Ovary (tissue), 9 donors: ENCODE results near the gene CCDC71. TPM values are rescaled to one million over a fixed set of nuclear protein-coding genes. Genes with fewer than 3 reads are reported as not detected.

Experiments used
- DNase-seq, 5 donors: peaks; one replicate each; pipeline ENCODE4 v3.0.0-alpha.2; 2019 to 2020
- H3K27ac ChIP-seq, 2 donors: fragments of 200-600 bp; one replicate each; pipeline versions ENCODE4 v1.5.1 to v1.8.0; 2019 to 2022
- H3K27me3 ChIP-seq: fragments of 200-600 bp; one replicate; pipeline ENCODE4 v1.8.0; 2022
- H3K36me3 ChIP-seq: fragments of 200-600 bp; sonication (generic); one replicate; pipeline ENCODE4 v1.5.1; 2019
- H3K4me1 ChIP-seq: one replicate; pipeline ENCODE4 v1.8.1; 2013; ENCODE audit warnings: mild to moderate bottlenecking, moderate library complexity; ENCODE audit not compliant: insufficient read depth
- H3K4me3 ChIP-seq: fragments of 200-600 bp; sonication (generic); one replicate; pipeline ENCODE4 v1.5.1; 2017
- H3K9me3 ChIP-seq, 2 donors: fragments of 200-600 bp in 1 of 2; sonication (generic) in 1 of 2; one replicate each; pipeline versions ENCODE4 v1.5.1 to v1.8.1; 2013 to 2019; ENCODE audit warnings: mild to moderate bottlenecking in 1 of 2, moderate library complexity in 1 of 2
- CTCF ChIP-seq, 3 donors: fragments of 450-650 bp in 2 of 3; fragments of 200-600 bp in 1 of 3; IDR thresholded peaks; one replicate each; pipeline versions ENCODE4 v1.5.1 to v1.8.0; 2016 to 2022; ENCODE audit warnings: antibody characterized with exemption in 3 of 3, mild to moderate bottlenecking in 1 of 3
- EP300 ChIP-seq: sonication (generic); formaldehyde crosslinking; IDR thresholded peaks from one replicate; pipeline ENCODE4 v1.6.1; 2017; ENCODE audit warnings: antibody characterized with exemption
- POLR2A ChIP-seq: fragments of 450-650 bp; IDR thresholded peaks from one replicate; pipeline ENCODE4 v1.6.1; 2017; ENCODE audit warnings: antibody characterized with exemption, mild to moderate bottlenecking, moderate library complexity
- WGBS, 3 donors: extraction: QIAGEN DNeasy Blood & Tissue Kit in 1 of 3; methylation state at CpG; one replicate each; pipeline versions ENCODE4 v1.1.5 to v1.1.7; 2013 to 2017; 5-methylcytosine and 5-hydroxymethylcytosine counted together
- intact Hi-C, 4 donors: fragments of 100-400 bp; cut with DNase I; formaldehyde crosslinking; loops; one replicate each; pipeline versions ENCODE4 v1.11.0 to v1.15.1; 2022 to 2023
- polyA plus RNA-seq, 2 donors: library from polyadenylated mRNA; stranded (reverse); fragments of 200-250 nt in 1 of 2; fragments of 350-450 nt in 1 of 2; fragmentation: Illumina TruSeq in 1 of 2; extraction: RNeasy Lipid Tissue Mini Kit (QIAGEN cat#74804) in 1 of 2; gene quantifications; one replicate each; pipeline ENCODE4 v1.2.3, GENCODE V29; 2013 to 2014
- total RNA-seq, 7 donors: library from RNA; depleted of rRNA in 2 of 7; stranded (reverse); fragments of >200 nt in 2 of 7; fragmentation: NEBNext Ultra II Directional in 3 of 7; extraction: Animal tissue kit (Norgen Biotek cat#: 25700) in 3 of 7; gene quantifications; one replicate each; pipeline versions ENCODE4 v1.1.0 to v1.2.4, GENCODE V29; 2016 to 2023
- donor health status: DM: no; HTN: no; CAD: no; lungs with moderate emphysema.
- donor health status: DM: no; HTN: no; CAD: no.
- donor health status: Bipolar disorder and iron deficiency.
- donor health status: DM: yes; HTN: yes; CAD: no.
- donor health status: DM: no; HTN: no; CAD: no.
- donor health status: DM: yes; HTN: yes; CAD: no.

CCDC71 gene
- total and polyA plus RNA-seq, 9 donors = 6.9 to 39.0 (median 30.9) TPM

DNA sequence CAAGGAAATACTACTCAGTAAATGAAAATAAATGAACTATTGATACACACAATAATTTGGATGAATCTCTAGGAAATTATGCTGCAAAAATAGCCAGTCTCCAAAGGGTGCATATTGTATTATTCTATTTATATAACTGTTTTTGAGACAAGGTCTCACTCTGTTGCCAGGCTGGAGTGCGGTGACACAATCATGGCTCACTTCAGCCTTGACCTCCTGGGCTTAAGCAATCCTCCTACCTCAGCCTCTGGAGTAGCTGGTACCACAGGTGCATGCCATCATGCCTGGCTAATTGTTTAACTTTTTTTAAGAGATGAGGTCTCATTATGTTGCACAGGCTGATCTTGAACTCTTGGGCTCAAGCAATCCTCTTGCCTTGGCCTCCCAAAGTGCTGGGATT is 17.7 kb upstream of the CCDC71 start:
- Histone ChIP-seq H3K4me1 (peaks cover 3% of the 10 kb centered on the region), H3K36me3 (no peaks in the 10 kb centered on the region), H3K27ac (no peak overlapping the region), H3K4me3 (no peak overlapping the region), H3K9me3 (no peaks in the 10 kb centered on the region), H3K27me3 (no peaks in the 10 kb centered on the region)
- no peak for DNase-seq
- intact Hi-C loops = no loop called here
- TF ChIP-seq CTCF (IDR thresholded peaks at IDR 0.05) = no peak
- TF ChIP-seq POLR2A = no peak
- no peak for TF ChIP-seq EP300
- 3 to 35% (median 7%) methylated on average over 1 of the region's 1 CpG for WGBS, 3 donors

GRCh38 chr3:49182682-49183081 is 16.6 kb upstream of the CCDC71 start:
- no peaks in the 10 kb centered on the region for H3K27me3 ChIP-seq
- H3K36me3 ChIP-seq = no peaks in the 10 kb centered on the region
- no peak overlapping the region for H3K4me3 ChIP-seq
- H3K4me1 ChIP-seq = peaks cover 3% of the 10 kb centered on the region
- DNase-seq = no peak
- H3K9me3 ChIP-seq = no peaks in the 10 kb centered on the region
- H3K27ac ChIP-seq = no peak overlapping the region
- no peak for TF ChIP-seq POLR2A
- TF ChIP-seq EP300 = no peak
- TF ChIP-seq CTCF (IDR thresholded peaks at IDR 0.05) = no peak
- 89 to 93% (median 93%) methylated on average over 23 to 24 of the region's 24 CpGs for WGBS, 3 donors
- intact Hi-C loops = no loop called here

- no peak overlapping the region for H3K4me3 ChIP-seq
- no peak for DNase-seq
- no peaks in the 10 kb centered on the region for H3K9me3 ChIP-seq
- no peak for TF ChIP-seq EP300
- no peaks in the 10 kb centered on the region for H3K27me3 ChIP-seq
- H3K4me1 ChIP-seq = peaks cover 3% of the 10 kb centered on the region
- WGBS, 3 donors = 65 to 79% (median 74%) methylated on average over 6 of the region's 6 CpGs
- intact Hi-C loops = no loop called here
- no peaks in the 10 kb centered on the region for H3K36me3 ChIP-seq
- H3K27ac ChIP-seq = no peak overlapping the region
Observed at GRCh38 chr3:49181351-49181750, 15.2 kb upstream of the CCDC71 start.

- Histone ChIP-seq H3K36me3 (no peaks in the 10 kb centered on the region), H3K4me3 (no peak overlapping the region), H3K27me3 (no peaks in the 10 kb centered on the region), H3K9me3 (no peaks in the 10 kb centered on the region), H3K27ac (no peak overlapping the region), H3K4me1 (peaks cover 3% of the 10 kb centered on the region)
- TF ChIP-seq POLR2A = no peak
- TF ChIP-seq EP300 = no peak
- no peak for TF ChIP-seq CTCF (IDR thresholded peaks at IDR 0.05)
- no peak for DNase-seq
- intact Hi-C loops = no loop called here
Observed at GRCh38 chr3:49180116-49180515, 14.0 kb upstream of the CCDC71 start.

- Histone ChIP-seq H3K4me1 (peaks cover 14% of the 10 kb centered on the region), H3K36me3 (no peaks in the 10 kb centered on the region), H3K9me3 (no peaks in the 10 kb centered on the region), H3K27ac (no peak overlapping the region), H3K27me3 (no peaks in the 10 kb centered on the region), H3K4me3 (no peak overlapping the region)
- no peak for TF ChIP-seq POLR2A
- no peak for TF ChIP-seq CTCF (IDR thresholded peaks at IDR 0.05)
- TF ChIP-seq EP300 = no peak
- WGBS, 3 donors = 71 to 79% (median 74%) methylated on average over 2 of the region's 2 CpGs
- intact Hi-C loops = loop anchor here in 3 of 4 donors (10.0 kb wide), 2 partner anchors 98 to 268 kb away; partner anchors contain the start of gene C3orf62 (in 1 of the 3)
- DNase-seq = no peak
Observed at GRCh38 chr3:49177073-49177472, 10.9 kb upstream of the CCDC71 start.
